K562 (cell line): ENCODE data around the gene ASB14. TPM values are rescaled to one million over a fixed set of nuclear protein-coding genes. Genes with fewer than 3 reads are reported as not detected.

Experiments
- ATAC-seq: fragments of 200-7000 bp; cut with Tn5 transposase; 3 replicates; pipeline ENCODE4 v1.9.1; 2020; ENCODE audit warnings: moderate library complexity
- BruUV-seq: library from RNA; stranded (reverse); fragments of 400-500 nt; replicated peaks from 2 replicates; lab custom pipeline; 2021; lab: Mats Ljungman, UMichigan
- CTCF ChIA-PET: fragments of 300-600 bp; formaldehyde crosslinking; extraction: SDS; loops from one replicate; lab custom pipeline; 2021; ENCODE audit warnings: low intra/inter-chr PET ratio; lab: Yijun Ruan, JAX
- POLR2A ChIA-PET: fragments of 300-600, 350-650 bp; sonication (Branson Sonifier 250); formaldehyde crosslinking; extraction: SDS; loops from one replicate; lab custom pipeline; 2021; ENCODE audit warnings: antibody characterized with exemption, inconsistent platforms; lab: Yijun Ruan, JAX
- DNase-seq, 4 experiments: peaks; one replicate each; pipeline versions ENCODE4 v3.0.0 to v3.0.0-alpha.2; 2011 to 2018; ENCODE audit warnings: low spot score in 3 of 4, mixed read lengths in 3 of 4; ENCODE audit errors: extremely low read depth in 1 of 4
- FAIRE-seq: peaks from 2 replicates; lab custom pipeline; 2011; peaks lifted over from hg19 to GRCh38; lab: Jason Lieb, UNC
- H2AFZ ChIP-seq: 2 replicates; pipeline ENCODE4 v1.6.0; 2011; ENCODE audit warnings: low read depth, low read length, control low read depth, inconsistent platforms
- H3K27ac ChIP-seq: fragments of 200-600 bp; 3 replicates; pipeline ENCODE4 v1.8.0; 2011; ENCODE audit warnings: low read depth, mild to moderate bottlenecking, control low read depth, inconsistent platforms, low read length, moderate library complexity, mixed read lengths; ENCODE audit errors: extremely low read depth
- H3K27me3 ChIP-seq, 2 experiments: fragments of 300-600 bp in 1 of 2; 2 replicates in 1 of 2; 3 replicates in 1 of 2; pipeline versions ENCODE4 v1.6.0 to v1.8.0; 2011; ENCODE audit warnings: inconsistent platforms in 2 of 2, low read length in 2 of 2, mild to moderate bottlenecking in 1 of 2, mixed read lengths in 1 of 2, moderate library complexity in 1 of 2; ENCODE audit not compliant: control insufficient read depth in 2 of 2, insufficient read depth in 2 of 2
- H3K36me3 ChIP-seq: fragments of 300-600 bp; 3 replicates; pipeline ENCODE4 v1.8.0; 2011; ENCODE audit warnings: mild to moderate bottlenecking, low read length, inconsistent platforms; ENCODE audit not compliant: control insufficient read depth, insufficient read depth
- H3K4me1 ChIP-seq, 2 experiments: fragments of 200-600 bp in 1 of 2; replicated peaks in 1 of 2; 2 replicates in 1 of 2; 3 replicates in 1 of 2; pipeline versions ENCODE4 v1.5.1 to v1.8.0; 2011; ENCODE audit warnings: inconsistent platforms in 2 of 2, low read length in 2 of 2, mild to moderate bottlenecking in 1 of 2, mixed read lengths in 1 of 2, moderate library complexity in 1 of 2; ENCODE audit not compliant: control insufficient read depth in 2 of 2, insufficient read depth in 2 of 2
- H3K4me2 ChIP-seq: 2 replicates; pipeline ENCODE4 v1.6.1; 2011; ENCODE audit warnings: low read length, control low read depth, inconsistent platforms, mixed read lengths; ENCODE audit not compliant: insufficient read depth
- H3K4me3 ChIP-seq: fragments of 200-600 bp; sonication (generic), shearing (Covaris generic); 2 replicates; pipeline ENCODE4 v1.5.1; 2016; ENCODE audit warnings: control low read depth, inconsistent platforms
- H3K79me2 ChIP-seq: fragments of 200-600 bp; 3 replicates; pipeline ENCODE4 v1.8.0; 2011; ENCODE audit warnings: low read length, inconsistent platforms; ENCODE audit not compliant: control insufficient read depth, insufficient read depth
- H3K9ac ChIP-seq, 2 experiments: 2 replicates each; pipeline versions ENCODE4 v1.6.0 to v1.6.1; 2011; ENCODE audit warnings: low read depth in 2 of 2, low read length in 2 of 2, control low read depth in 1 of 2, inconsistent platforms in 1 of 2, mild to moderate bottlenecking in 1 of 2, mixed read lengths in 1 of 2; ENCODE audit not compliant: insufficient read depth in 1 of 2
- H3K9me1 ChIP-seq: one replicate; pipeline ENCODE4 v1.6.0; 2011; ENCODE audit warnings: inconsistent platforms, mild to moderate bottlenecking, low read length, moderate library complexity; ENCODE audit not compliant: control insufficient read depth, insufficient read depth
- H3K9me3 ChIP-seq: replicated peaks from 2 replicates; pipeline ENCODE4 v1.5.1; 2011; ENCODE audit warnings: low read depth, low read length, inconsistent platforms; ENCODE audit not compliant: control insufficient read depth, insufficient read depth
- H4K20me1 ChIP-seq: replicated peaks from 2 replicates; pipeline ENCODE4 v1.6.1; 2011; ENCODE audit warnings: low read length, inconsistent platforms, mixed read lengths; ENCODE audit not compliant: control insufficient read depth, insufficient read depth
- CEBPG ChIP-seq, 3 experiments: fragments of 200-800 bp in 1 of 3; sonication (Bioruptor generic) in 1 of 3; sonication (generic) in 1 of 3; formaldehyde crosslinking in 1 of 3; IDR thresholded peaks in 2 of 3; conservative IDR thresholded peaks in 1 of 3; 2 replicates each; pipeline versions ENCODE4 v1.6.1 to v1.8.0; 2016 to 2022; ENCODE audit warnings: missing compliant biosample characterization in 2 of 3, missing genetic modification characterization in 2 of 3, mild to moderate bottlenecking in 1 of 3, missing genetic modification reagents in 1 of 3
- EHMT2 ChIP-seq: fragments of 450-650 bp; IDR thresholded peaks from 2 replicates; pipeline ENCODE4 v1.6.1; 2018; ENCODE audit warnings: antibody characterized with exemption
- HMG20B ChIP-seq: fragments of 250-450 bp; sonication (Bioruptor Pico); IDR thresholded peaks from 2 replicates; pipeline ENCODE4 v1.5.0; 2021; ENCODE audit warnings: mild to moderate bottlenecking
- MIER1 ChIP-seq: fragments of 450-650 bp; IDR thresholded peaks from 2 replicates; pipeline ENCODE4 v1.6.1; 2016; ENCODE audit warnings: antibody characterized with exemption, mild to moderate bottlenecking, low read depth
- SIN3A ChIP-seq, 2 experiments: fragments of 150-350 bp in 1 of 2; IDR thresholded peaks; 2 replicates each; pipeline ENCODE4 v1.6.1; 2011 to 2016; ENCODE audit warnings: borderline replicate concordance in 2 of 2, low read depth in 2 of 2, low read length in 2 of 2, mild to moderate bottlenecking in 2 of 2, moderate library complexity in 2 of 2; ENCODE audit not compliant: control insufficient read depth in 1 of 2
- ZNF133 ChIP-seq: fragments of 250-450 bp; sonication (Bioruptor Pico); IDR thresholded peaks from 2 replicates; pipeline ENCODE4 v1.4.0; 2020; ENCODE audit warnings: mild to moderate bottlenecking
- WGBS: fragments of 100-300 bp; shearing (Covaris generic); methylation state at CpG from one replicate; pipeline ENCODE4 v1.1.6; 2016; ENCODE audit warnings: low coverage, mixed read lengths; ENCODE audit not compliant: insufficient coverage; ENCODE audit errors: missing lambda C conversion rate; 5-methylcytosine and 5-hydroxymethylcytosine counted together
- in situ Hi-C: fragments of 300-500 bp; cut with MboI; formaldehyde crosslinking; loops from 4 replicates; pipeline ENCODE4 v1.15.0; 2018; ENCODE audit warnings: inconsistent platforms, mixed read lengths
- intact Hi-C: fragments of 100-400 bp; cut with micrococcal nuclease; formaldehyde crosslinking; loops from 2 replicates; pipeline ENCODE4 v1.14.2; 2022
- polyA plus RNA-seq, 8 experiments: library from polyadenylated mRNA; depleted of rRNA in 4 of 8; stranded (reverse) in 5 of 8; unstranded in 3 of 8; fragments of >200 nt; fragmentation: Nextera tagmentation in 2 of 8; fragmentation: Illumina TruSeq in 1 of 8; extraction: Ambion mirVana in 2 of 8; extraction: Trizol in 1 of 8; gene quantifications; 2 replicates each; pipeline versions ENCODE4 v1.2.1 to v1.2.3, GENCODE V29; 2011 to 2014; ENCODE audit warnings: inconsistent platforms in 1 of 8, missing spikeins in 1 of 8
- total RNA-seq, 7 experiments: library from RNA; depleted of rRNA in 6 of 7; stranded (reverse); fragments of >200 nt in 6 of 7; fragmentation: Illumina TruSeq in 2 of 7; extraction: Trizol in 2 of 7; gene quantifications; 2 replicates each; pipeline versions ENCODE4 v1.2.1 to v1.2.3, GENCODE V29; 2011 to 2021; ENCODE audit warnings: low replicate concordance in 1 of 7
- TF ChIP-seq, protein P1 (sequence below): fragments of 250-450 bp; sonication (Bioruptor Pico); IDR thresholded peaks from 2 replicates; pipeline ENCODE4 v1.4.0; 2020
- TF ChIP-seq, protein P2 (sequence below): fragments of 250-450 bp; sonication (Bioruptor Pico); IDR thresholded peaks from 2 replicates; pipeline ENCODE4 v1.8.0; 2022; ENCODE audit warnings: inconsistent platforms
- TF ChIP-seq, protein P3 (sequence below): sonication (generic); formaldehyde crosslinking; IDR thresholded peaks from 2 replicates; pipeline ENCODE4 v1.8.0; 2022; ENCODE audit warnings: mild to moderate bottlenecking, missing genetic modification reagents, borderline replicate concordance

Gene ASB14
- total and polyA plus RNA-seq, 9 of the 15 experiments (the other 6 are each of a cell fraction or from before 2014, with no cell fraction given) = 0.01 to 0.07 TPM; not detected in 7

DNA sequence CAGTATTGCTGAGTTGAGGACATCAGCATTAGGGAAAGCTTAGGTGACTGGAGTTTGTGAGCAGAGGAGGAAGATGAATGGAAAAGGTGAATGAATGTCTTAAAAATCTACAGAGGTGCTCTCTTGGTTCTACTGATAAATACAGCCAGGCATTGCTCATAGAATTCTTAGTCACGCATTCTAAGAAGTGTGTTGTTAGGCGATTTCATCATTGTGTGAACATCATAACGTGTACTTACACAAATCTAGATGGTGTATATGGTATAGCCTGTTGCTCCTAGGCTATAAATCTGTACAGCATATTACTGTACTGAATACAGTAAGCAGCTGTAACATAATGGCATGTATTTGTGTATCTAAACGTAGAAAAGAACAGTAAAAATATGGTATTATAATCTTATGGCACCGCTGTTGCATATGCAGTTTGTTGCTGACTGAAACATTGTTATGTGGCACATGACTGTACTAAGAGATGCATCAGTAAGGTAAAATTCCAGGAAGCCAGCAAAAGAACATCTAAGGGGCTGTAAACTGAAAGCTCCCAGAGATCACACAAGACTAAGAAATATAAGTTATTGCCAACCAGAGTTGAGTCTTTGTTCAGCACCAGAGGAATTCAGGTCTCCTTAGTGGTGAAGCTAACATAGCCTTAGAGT, 42.9 kb upstream of the ASB14 start (continued):
- TF ChIP-seq CEBPG (CRISPR knock-in tag; IDR thresholded peaks at IDR 0.05) (no peak), CEBPG (tag; conservative IDR thresholded peaks at IDR 0.05 in 1 of 2, IDR thresholded peaks at IDR 0.05 in 1 of 2) (peak in 1 of 2 experiments; percentile 88; a peak in 2 of 4 replicates), ZNF133 (CRISPR knock-in tag) (no peak), EHMT2 (no peak), SIN3A (IDR thresholded peaks at IDR 0.05; ENCODE audit: borderline replicate concordance in 2 of 2, control insufficient read depth in 1 of 2, low read depth in 2 of 2, low read length in 2 of 2) (no peak)

DNA sequence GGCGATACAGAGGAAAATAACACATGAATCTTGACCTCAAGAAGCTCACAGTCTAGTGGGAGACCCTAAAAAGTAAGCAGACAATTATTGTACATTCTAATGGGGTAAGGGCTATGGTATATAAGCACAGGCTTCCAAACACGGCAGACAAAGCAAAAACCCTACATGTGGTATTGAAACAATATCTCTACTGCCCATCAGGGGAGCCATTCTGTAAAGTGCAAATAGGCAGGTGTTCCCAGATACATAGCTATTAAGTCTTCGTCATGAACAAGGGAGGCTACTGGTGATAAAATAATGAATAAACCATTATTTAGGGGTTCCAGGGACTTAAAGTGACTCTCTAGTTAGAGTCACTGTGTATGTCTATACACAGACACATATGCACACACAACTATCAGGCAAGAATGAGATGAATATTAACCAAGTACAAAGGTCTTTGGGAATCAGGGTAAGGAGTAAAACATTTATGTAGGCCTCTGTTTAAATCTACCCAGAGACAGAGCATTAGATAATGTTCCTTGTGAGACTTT, 38.7 kb upstream of the ASB14 start:
- H3K4me3 ChIP-seq = no peak overlapping the region
- peaks cover 0 to 8% of the 10 kb centered on the region in 2 experiments; a peak in 3 of 5 replicates for H3K4me1 ChIP-seq
- intact Hi-C loops = no loop called here
- no peaks in the 10 kb centered on the region for H3K79me2 ChIP-seq
- ChIA-PET POLR2A (no interaction called here), CTCF (interaction anchor here (0.6 kb wide), 1 partner anchor 388 kb away, joined by 4 read pairs; no protein-coding TSS in a partner anchor)
- H2AFZ ChIP-seq = no peak overlapping the region
- in situ Hi-C loops = no loop called here
- H3K27ac ChIP-seq = no peak overlapping the region
- 14% methylated on average over 3 of the region's 3 CpGs for WGBS
- no peaks in the 10 kb centered on the region for H4K20me1 ChIP-seq
- H3K9me1 ChIP-seq = no peaks in the 10 kb centered on the region
- no peak overlapping the region for H3K9ac ChIP-seq
- no peaks in the 10 kb centered on the region for H3K9me3 ChIP-seq
- ATAC-seq (no peak), DNase-seq (peak in 3 of 4 experiments; percentile 2 to 13 (median 8)), FAIRE-seq (no peak)
- BruUV-seq = no TSS peak
- no peaks in the 10 kb centered on the region for H3K36me3 ChIP-seq
- no peak overlapping the region for H3K4me2 ChIP-seq
- no peaks in the 10 kb centered on the region for H3K27me3 ChIP-seq
- TF ChIP-seq, protein P1, sequence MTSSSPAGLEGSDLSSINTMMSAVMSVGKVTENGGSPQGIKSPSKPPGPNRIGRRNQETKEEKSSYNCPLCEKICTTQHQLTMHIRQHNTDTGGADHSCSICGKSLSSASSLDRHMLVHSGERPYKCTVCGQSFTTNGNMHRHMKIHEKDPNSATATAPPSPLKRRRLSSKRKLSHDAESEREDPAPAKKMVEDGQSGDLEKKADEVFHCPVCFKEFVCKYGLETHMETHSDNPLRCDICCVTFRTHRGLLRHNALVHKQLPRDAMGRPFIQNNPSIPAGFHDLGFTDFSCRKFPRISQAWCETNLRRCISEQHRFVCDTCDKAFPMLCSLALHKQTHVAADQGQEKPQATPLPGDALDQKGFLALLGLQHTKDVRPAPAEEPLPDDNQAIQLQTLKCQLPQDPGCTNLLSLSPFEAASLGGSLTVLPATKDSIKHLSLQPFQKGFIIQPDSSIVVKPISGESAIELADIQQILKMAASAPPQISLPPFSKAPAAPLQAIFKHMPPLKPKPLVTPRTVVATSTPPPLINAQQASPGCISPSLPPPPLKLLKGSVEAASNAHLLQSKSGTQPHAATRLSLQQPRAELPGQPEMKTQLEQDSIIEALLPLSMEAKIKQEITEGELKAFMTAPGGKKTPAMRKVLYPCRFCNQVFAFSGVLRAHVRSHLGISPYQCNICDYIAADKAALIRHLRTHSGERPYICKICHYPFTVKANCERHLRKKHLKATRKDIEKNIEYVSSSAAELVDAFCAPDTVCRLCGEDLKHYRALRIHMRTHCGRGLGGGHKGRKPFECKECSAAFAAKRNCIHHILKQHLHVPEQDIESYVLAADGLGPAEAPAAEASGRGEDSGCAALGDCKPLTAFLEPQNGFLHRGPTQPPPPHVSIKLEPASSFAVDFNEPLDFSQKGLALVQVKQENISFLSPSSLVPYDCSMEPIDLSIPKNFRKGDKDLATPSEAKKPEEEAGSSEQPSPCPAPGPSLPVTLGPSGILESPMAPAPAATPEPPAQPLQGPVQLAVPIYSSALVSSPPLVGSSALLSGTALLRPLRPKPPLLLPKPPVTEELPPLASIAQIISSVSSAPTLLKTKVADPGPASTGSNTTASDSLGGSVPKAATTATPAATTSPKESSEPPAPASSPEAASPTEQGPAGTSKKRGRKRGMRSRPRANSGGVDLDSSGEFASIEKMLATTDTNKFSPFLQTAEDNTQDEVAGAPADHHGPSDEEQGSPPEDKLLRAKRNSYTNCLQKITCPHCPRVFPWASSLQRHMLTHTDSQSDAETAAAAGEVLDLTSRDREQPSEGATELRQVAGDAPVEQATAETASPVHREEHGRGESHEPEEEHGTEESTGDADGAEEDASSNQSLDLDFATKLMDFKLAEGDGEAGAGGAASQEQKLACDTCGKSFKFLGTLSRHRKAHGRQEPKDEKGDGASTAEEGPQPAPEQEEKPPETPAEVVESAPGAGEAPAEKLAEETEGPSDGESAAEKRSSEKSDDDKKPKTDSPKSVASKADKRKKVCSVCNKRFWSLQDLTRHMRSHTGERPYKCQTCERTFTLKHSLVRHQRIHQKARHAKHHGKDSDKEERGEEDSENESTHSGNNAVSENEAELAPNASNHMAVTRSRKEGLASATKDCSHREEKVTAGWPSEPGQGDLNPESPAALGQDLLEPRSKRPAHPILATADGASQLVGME (CRISPR knock-in tag) = no peak
- no peak for TF ChIP-seq HMG20B (CRISPR knock-in tag)
- TF ChIP-seq, protein P2, sequence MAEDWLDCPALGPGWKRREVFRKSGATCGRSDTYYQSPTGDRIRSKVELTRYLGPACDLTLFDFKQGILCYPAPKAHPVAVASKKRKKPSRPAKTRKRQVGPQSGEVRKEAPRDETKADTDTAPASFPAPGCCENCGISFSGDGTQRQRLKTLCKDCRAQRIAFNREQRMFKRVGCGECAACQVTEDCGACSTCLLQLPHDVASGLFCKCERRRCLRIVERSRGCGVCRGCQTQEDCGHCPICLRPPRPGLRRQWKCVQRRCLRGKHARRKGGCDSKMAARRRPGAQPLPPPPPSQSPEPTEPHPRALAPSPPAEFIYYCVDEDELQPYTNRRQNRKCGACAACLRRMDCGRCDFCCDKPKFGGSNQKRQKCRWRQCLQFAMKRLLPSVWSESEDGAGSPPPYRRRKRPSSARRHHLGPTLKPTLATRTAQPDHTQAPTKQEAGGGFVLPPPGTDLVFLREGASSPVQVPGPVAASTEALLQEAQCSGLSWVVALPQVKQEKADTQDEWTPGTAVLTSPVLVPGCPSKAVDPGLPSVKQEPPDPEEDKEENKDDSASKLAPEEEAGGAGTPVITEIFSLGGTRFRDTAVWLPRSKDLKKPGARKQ = no peak
- TF ChIP-seq MIER1 = no peak
- TF ChIP-seq, protein P3, sequence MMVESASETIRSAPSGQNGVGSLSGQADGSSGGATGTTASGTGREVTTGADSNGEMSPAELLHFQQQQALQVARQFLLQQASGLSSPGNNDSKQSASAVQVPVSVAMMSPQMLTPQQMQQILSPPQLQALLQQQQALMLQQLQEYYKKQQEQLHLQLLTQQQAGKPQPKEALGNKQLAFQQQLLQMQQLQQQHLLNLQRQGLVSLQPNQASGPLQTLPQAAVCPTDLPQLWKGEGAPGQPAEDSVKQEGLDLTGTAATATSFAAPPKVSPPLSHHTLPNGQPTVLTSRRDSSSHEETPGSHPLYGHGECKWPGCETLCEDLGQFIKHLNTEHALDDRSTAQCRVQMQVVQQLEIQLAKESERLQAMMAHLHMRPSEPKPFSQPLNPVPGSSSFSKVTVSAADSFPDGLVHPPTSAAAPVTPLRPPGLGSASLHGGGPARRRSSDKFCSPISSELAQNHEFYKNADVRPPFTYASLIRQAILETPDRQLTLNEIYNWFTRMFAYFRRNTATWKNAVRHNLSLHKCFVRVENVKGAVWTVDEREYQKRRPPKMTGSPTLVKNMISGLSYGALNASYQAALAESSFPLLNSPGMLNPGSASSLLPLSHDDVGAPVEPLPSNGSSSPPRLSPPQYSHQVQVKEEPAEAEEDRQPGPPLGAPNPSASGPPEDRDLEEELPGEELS (CRISPR knock-in tag) = no peak
